ENCODE results near the gene KLF3.
"Not testable (repeated sequence)": the region's sequence is repeated elsewhere in the genome, so short reads cannot be mapped to it uniquely, and the experiment has no call there.

KLF3 gene

GRCh38 chr4:38663801-38664705, at the start of gene KLF3:
Gene KLF3 (plus strand): TSS chr4:38664199. CDS start chr4:38680626, 16,427 bp downstream.
- Histone ChIP-seq H3K36me3 (ENCODE audit: insufficient read depth, low read length) (no peaks in the 10 kb centered on the region), H3K4me1 (ENCODE audit: control insufficient read depth, insufficient read depth, low read length, unreplicated experiment) (peaks cover 27% of the 10 kb centered on the region), H3K27me3 (ENCODE audit: insufficient read depth, low read length) (no peaks in the 10 kb centered on the region), H3K4me3 (ENCODE audit: low read depth, low read length) (peak within 1 kb of the TSS; percentile 85), H3K79me2 (ENCODE audit: control insufficient read depth, insufficient read depth, low read length, unreplicated experiment) (peaks cover 57% of the 10 kb centered on the region), H3K27ac (ENCODE audit: low read depth, low read length) (peak within 1 kb of the TSS; percentile 98), H2AFZ (ENCODE audit: low read length, unreplicated experiment) (peak within 1 kb of the TSS; percentile 90)

GRCh38 chr4:38614231-38614630, 49.8 kb upstream of the KLF3 start:
- Histone ChIP-seq H3K27me3 (ENCODE audit: insufficient read depth, low read length) (no peaks in the 10 kb centered on the region), H3K4me1 (ENCODE audit: control insufficient read depth, insufficient read depth, low read length, unreplicated experiment) (no peaks in the 10 kb centered on the region), H3K4me3 (ENCODE audit: low read depth, low read length) (no peak overlapping the region), H3K27ac (ENCODE audit: low read depth, low read length) (no peak overlapping the region), H3K79me2 (ENCODE audit: control insufficient read depth, insufficient read depth, low read length, unreplicated experiment) (no peaks in the 10 kb centered on the region), H3K36me3 (ENCODE audit: insufficient read depth, low read length) (no peaks in the 10 kb centered on the region), H2AFZ (ENCODE audit: low read length, unreplicated experiment) (no peak overlapping the region)

- H3K4me3 ChIP-seq (ENCODE audit: low read depth, low read length), result no peak overlapping the region
- no peak overlapping the region for H3K27ac ChIP-seq (ENCODE audit: low read depth, low read length)
These were observed 48.2 kb upstream of the KLF3 start for GRCh38 chr4:38615847-38616246.

GRCh38 chr4:38618505-38618904, 45.5 kb upstream of the KLF3 start:
- no peak overlapping the region for H2AFZ ChIP-seq (ENCODE audit: low read length, unreplicated experiment)
- no peak overlapping the region for H3K27ac ChIP-seq (ENCODE audit: low read depth, low read length)
- peaks cover 9% of the 10 kb centered on the region for H3K4me1 ChIP-seq (ENCODE audit: control insufficient read depth, insufficient read depth, low read length, unreplicated experiment)
- H3K27me3 ChIP-seq (ENCODE audit: insufficient read depth, low read length), result no peaks in the 10 kb centered on the region
- H3K36me3 ChIP-seq (ENCODE audit: insufficient read depth, low read length), result no peaks in the 10 kb centered on the region
- H3K4me3 ChIP-seq (ENCODE audit: low read depth, low read length), result no peak overlapping the region
- H3K79me2 ChIP-seq (ENCODE audit: control insufficient read depth, insufficient read depth, low read length, unreplicated experiment), result no peaks in the 10 kb centered on the region

More at GRCh38 chr4:38615847-38616246, 48.2 kb upstream of the KLF3 start:
- Histone ChIP-seq H3K4me1 (ENCODE audit: control insufficient read depth, insufficient read depth, low read length, unreplicated experiment) (peaks cover 3% of the 10 kb centered on the region), H2AFZ (ENCODE audit: low read length, unreplicated experiment) (no peak overlapping the region), H3K79me2 (ENCODE audit: control insufficient read depth, insufficient read depth, low read length, unreplicated experiment) (no peaks in the 10 kb centered on the region), H3K27me3 (ENCODE audit: insufficient read depth, low read length) (no peaks in the 10 kb centered on the region), H3K36me3 (ENCODE audit: insufficient read depth, low read length) (no peaks in the 10 kb centered on the region)

GRCh38 chr4:38619316-38619715, 44.7 kb upstream of the KLF3 start:
- Histone ChIP-seq H3K27ac (ENCODE audit: low read depth, low read length) (no peak overlapping the region), H2AFZ (ENCODE audit: low read length, unreplicated experiment) (no peak overlapping the region), H3K27me3 (ENCODE audit: insufficient read depth, low read length) (no peaks in the 10 kb centered on the region), H3K79me2 (ENCODE audit: control insufficient read depth, insufficient read depth, low read length, unreplicated experiment) (no peaks in the 10 kb centered on the region), H3K36me3 (ENCODE audit: insufficient read depth, low read length) (no peaks in the 10 kb centered on the region), H3K4me3 (ENCODE audit: low read depth, low read length) (no peak overlapping the region), H3K4me1 (ENCODE audit: control insufficient read depth, insufficient read depth, low read length, unreplicated experiment) (peaks cover 9% of the 10 kb centered on the region)

- Histone ChIP-seq H3K4me1 (ENCODE audit: control insufficient read depth, insufficient read depth, low read length, unreplicated experiment) (peaks cover 9% of the 10 kb centered on the region), H3K27ac (ENCODE audit: low read depth, low read length) (no peak overlapping the region)
These were observed 43.9 kb upstream of the KLF3 start for GRCh38 chr4:38620065-38620464.

GRCh38 chr4:38620527-38621027, 43.4 kb upstream of the KLF3 start:
- no peaks in the 10 kb centered on the region for H3K79me2 ChIP-seq (ENCODE audit: control insufficient read depth, insufficient read depth, low read length, unreplicated experiment)
- no peak overlapping the region for H3K27ac ChIP-seq (ENCODE audit: low read depth, low read length)
- no peak overlapping the region for H3K4me3 ChIP-seq (ENCODE audit: low read depth, low read length)
- no peaks in the 10 kb centered on the region for H3K27me3 ChIP-seq (ENCODE audit: insufficient read depth, low read length)
- H3K36me3 ChIP-seq (ENCODE audit: insufficient read depth, low read length), result no peaks in the 10 kb centered on the region
- H3K4me1 ChIP-seq (ENCODE audit: control insufficient read depth, insufficient read depth, low read length, unreplicated experiment), result peaks cover 9% of the 10 kb centered on the region
- H2AFZ ChIP-seq (ENCODE audit: low read length, unreplicated experiment), result no peak overlapping the region

More at GRCh38 chr4:38620065-38620464, 43.9 kb upstream of the KLF3 start:
- Histone ChIP-seq H2AFZ (ENCODE audit: low read length, unreplicated experiment) (no peak overlapping the region), H3K79me2 (ENCODE audit: control insufficient read depth, insufficient read depth, low read length, unreplicated experiment) (no peaks in the 10 kb centered on the region), H3K27me3 (ENCODE audit: insufficient read depth, low read length) (no peaks in the 10 kb centered on the region), H3K4me3 (ENCODE audit: low read depth, low read length) (no peak overlapping the region), H3K36me3 (ENCODE audit: insufficient read depth, low read length) (no peaks in the 10 kb centered on the region)

- H3K4me3 ChIP-seq (ENCODE audit: low read depth, low read length), result no peak overlapping the region
- no peak overlapping the region for H3K27ac ChIP-seq (ENCODE audit: low read depth, low read length)
- no peaks in the 10 kb centered on the region for H3K27me3 ChIP-seq (ENCODE audit: insufficient read depth, low read length)
- H3K36me3 ChIP-seq (ENCODE audit: insufficient read depth, low read length), result no peaks in the 10 kb centered on the region
- H3K79me2 ChIP-seq (ENCODE audit: control insufficient read depth, insufficient read depth, low read length, unreplicated experiment), result no peaks in the 10 kb centered on the region
- no peak overlapping the region for H2AFZ ChIP-seq (ENCODE audit: low read length, unreplicated experiment)
- peaks cover 9% of the 10 kb centered on the region for H3K4me1 ChIP-seq (ENCODE audit: control insufficient read depth, insufficient read depth, low read length, unreplicated experiment)
These were observed 42.8 kb upstream of the KLF3 start for GRCh38 chr4:38621028-38621684.

GRCh38 chr4:38621831-38622230, 42.2 kb upstream of the KLF3 start:
- no peaks in the 10 kb centered on the region for H3K27me3 ChIP-seq (ENCODE audit: insufficient read depth, low read length)
- no peaks in the 10 kb centered on the region for H3K79me2 ChIP-seq (ENCODE audit: control insufficient read depth, insufficient read depth, low read length, unreplicated experiment)
- no peaks in the 10 kb centered on the region for H3K36me3 ChIP-seq (ENCODE audit: insufficient read depth, low read length)
- H3K4me1 ChIP-seq (ENCODE audit: control insufficient read depth, insufficient read depth, low read length, unreplicated experiment), result peaks cover 9% of the 10 kb centered on the region
- H3K27ac ChIP-seq (ENCODE audit: low read depth, low read length), result no peak overlapping the region
- no peak overlapping the region for H2AFZ ChIP-seq (ENCODE audit: low read length, unreplicated experiment)
- H3K4me3 ChIP-seq (ENCODE audit: low read depth, low read length), result no peak overlapping the region

- H2AFZ ChIP-seq (ENCODE audit: low read length, unreplicated experiment); H3K79me2 ChIP-seq (ENCODE audit: control insufficient read depth, insufficient read depth, low read length, unreplicated experiment); H3K27ac ChIP-seq (ENCODE audit: low read depth, low read length); H3K4me1 ChIP-seq (ENCODE audit: control insufficient read depth, insufficient read depth, low read length, unreplicated experiment); H3K4me3 ChIP-seq (ENCODE audit: low read depth, low read length); H3K27me3 ChIP-seq (ENCODE audit: insufficient read depth, low read length); H3K36me3 ChIP-seq (ENCODE audit: insufficient read depth, low read length): not testable (repeated sequence)
These were observed 41.7 kb upstream of the KLF3 start for GRCh38 chr4:38622340-38622739.
